ENCODE results near the gene NUDT5. TPM values are rescaled to one million over a fixed set of nuclear protein-coding genes. Genes with fewer than 3 reads are reported as not detected.
A peak's percentile ranks its signal among the peaks of the same experiment; 100 is the strongest.
"Not testable (repeated sequence)": the region's sequence is repeated elsewhere in the genome, so short reads cannot be mapped to it uniquely, and the experiment has no call there.

Gene NUDT5
- polyA plus RNA-seq, 4 donors: 35.9 to 59.5 (median 44.1) TPM

DNA sequence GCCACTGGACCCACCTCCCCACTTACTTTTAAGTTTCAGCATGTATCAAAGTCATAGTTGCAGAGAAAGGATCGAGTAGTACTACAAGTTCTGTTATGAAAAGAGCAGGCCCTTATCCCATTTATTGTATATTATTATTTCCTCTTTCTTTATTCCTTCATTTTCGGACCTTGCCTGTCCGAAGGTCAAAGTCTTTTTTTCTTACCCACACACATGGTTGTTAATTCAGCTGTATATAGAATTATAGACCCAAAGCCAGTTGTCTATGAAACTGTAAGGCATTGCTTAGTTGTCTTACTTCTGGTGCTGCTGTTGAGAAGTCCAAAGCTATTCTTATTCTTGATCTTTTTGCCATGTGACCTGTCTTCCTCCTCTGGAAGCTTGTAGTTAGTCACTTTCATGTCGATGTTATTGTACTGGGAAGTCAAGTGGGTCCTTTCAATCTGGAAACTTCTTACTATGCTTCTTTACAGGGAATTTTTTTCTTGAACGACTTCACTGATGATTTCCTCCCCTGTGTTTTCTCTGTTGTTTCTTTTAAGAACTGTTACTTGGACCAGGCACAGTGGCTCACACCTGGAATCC lies 8.3 kb downstream of the NUDT5 start:
- FAIRE-seq (no peak), DNase-seq (peak; percentile 4 to 61)
- no peaks in the 10 kb centered on the region for H3K9me3 ChIP-seq (ENCODE audit: control insufficient read depth in 2 of 2, insufficient read depth in 1 of 2, low read depth in 1 of 2, low read length in 1 of 2)
- no peaks in the 10 kb centered on the region for H3K27me3 ChIP-seq (ENCODE audit: control insufficient read depth in 3 of 3, insufficient read depth in 3 of 3, low read length in 3 of 3)
- WGBS, 3 donors: 39 to 64% (median 51%) methylated on average over 5 of the region's 5 CpGs
- peaks cover 0 to 16% (median 0%) of the 10 kb centered on the region in 3 donors for H3K36me3 ChIP-seq (ENCODE audit: control insufficient read depth in 3 of 3, insufficient read depth in 2 of 3, low read depth in 1 of 3, low read length in 3 of 3)
- H3K4me3 ChIP-seq (ENCODE audit: low read depth in 1 of 3, low read length in 3 of 3): no peak overlapping the region
- H3K27ac ChIP-seq (ENCODE audit: low read depth in 1 of 3, low read length in 2 of 3): peak overlapping the region in 2 of 3 donors; percentile 4 to 39
- H3K4me1 ChIP-seq (ENCODE audit: control insufficient read depth in 3 of 3, insufficient read depth in 2 of 3, low read depth in 1 of 3, low read length in 2 of 3): peaks cover 0 to 3% (median 0%) of the 10 kb centered on the region in 3 donors

GRCh38 chr10:12186323-12186722 lies 9.4 kb downstream of the NUDT5 start:
- FAIRE-seq (no peak), DNase-seq (no peak)
- Histone ChIP-seq H3K27ac (ENCODE audit: low read depth in 1 of 3, low read length in 2 of 3) (no peak overlapping the region), H3K9me3 (ENCODE audit: control insufficient read depth in 2 of 2, insufficient read depth in 1 of 2, low read depth in 1 of 2, low read length in 1 of 2) (no peaks in the 10 kb centered on the region), H3K4me3 (ENCODE audit: low read depth in 1 of 3, low read length in 3 of 3) (no peak overlapping the region), H3K27me3 (ENCODE audit: control insufficient read depth in 3 of 3, insufficient read depth in 3 of 3, low read length in 3 of 3) (no peaks in the 10 kb centered on the region), H3K4me1 (ENCODE audit: control insufficient read depth in 3 of 3, insufficient read depth in 2 of 3, low read depth in 1 of 3, low read length in 2 of 3) (peaks cover 0 to 3% (median 0%) of the 10 kb centered on the region in 3 donors), H3K36me3 (ENCODE audit: control insufficient read depth in 3 of 3, insufficient read depth in 2 of 3, low read depth in 1 of 3, low read length in 3 of 3) (peaks cover 0 to 21% (median 0%) of the 10 kb centered on the region in 3 donors)
- WGBS, 3 donors: 81 to 93% (median 82%) methylated on average over 8 of the region's 8 CpGs

DNA sequence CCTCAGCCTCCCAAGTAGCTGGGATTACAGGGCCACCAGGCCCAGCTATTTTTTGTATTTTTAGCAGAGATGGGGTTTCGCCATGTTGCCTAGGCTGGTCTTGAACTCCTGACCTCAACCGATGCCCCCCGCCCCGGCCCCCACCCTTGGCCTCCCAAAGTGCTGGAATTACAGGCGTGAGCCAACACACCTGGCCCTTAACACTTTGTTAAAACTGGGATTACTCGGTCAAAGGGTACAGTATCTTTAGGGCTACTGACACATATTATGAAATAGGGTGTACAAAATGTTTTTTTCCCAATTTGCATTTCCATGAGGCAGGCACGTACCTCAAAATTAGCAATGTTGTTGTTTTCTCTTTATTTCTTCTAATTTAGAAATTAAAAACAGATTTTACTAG lies 11.5 kb downstream of the NUDT5 start:
- 86 to 93% (median 90%) methylated on average over 7 of the region's 7 CpGs for WGBS, 3 donors
- peaks cover 0 to 23% (median 1%) of the 10 kb centered on the region in 3 donors for H3K36me3 ChIP-seq (ENCODE audit: control insufficient read depth in 3 of 3, insufficient read depth in 2 of 3, low read depth in 1 of 3, low read length in 3 of 3)
- H3K4me1 ChIP-seq (ENCODE audit: control insufficient read depth in 3 of 3, insufficient read depth in 2 of 3, low read depth in 1 of 3, low read length in 2 of 3): peaks cover 0 to 4% (median 3%) of the 10 kb centered on the region in 3 donors
- no peak overlapping the region for H3K4me3 ChIP-seq (ENCODE audit: low read depth in 1 of 3, low read length in 3 of 3)
- FAIRE-seq: no peak
- no peak for DNase-seq
- H3K27me3 ChIP-seq (ENCODE audit: control insufficient read depth in 3 of 3, insufficient read depth in 3 of 3, low read length in 3 of 3): no peaks in the 10 kb centered on the region
- H3K27ac ChIP-seq (ENCODE audit: low read depth in 1 of 3, low read length in 2 of 3): no peak overlapping the region
- no peaks in the 10 kb centered on the region for H3K9me3 ChIP-seq (ENCODE audit: control insufficient read depth in 2 of 2, insufficient read depth in 1 of 2, low read depth in 1 of 2, low read length in 1 of 2)

DNA sequence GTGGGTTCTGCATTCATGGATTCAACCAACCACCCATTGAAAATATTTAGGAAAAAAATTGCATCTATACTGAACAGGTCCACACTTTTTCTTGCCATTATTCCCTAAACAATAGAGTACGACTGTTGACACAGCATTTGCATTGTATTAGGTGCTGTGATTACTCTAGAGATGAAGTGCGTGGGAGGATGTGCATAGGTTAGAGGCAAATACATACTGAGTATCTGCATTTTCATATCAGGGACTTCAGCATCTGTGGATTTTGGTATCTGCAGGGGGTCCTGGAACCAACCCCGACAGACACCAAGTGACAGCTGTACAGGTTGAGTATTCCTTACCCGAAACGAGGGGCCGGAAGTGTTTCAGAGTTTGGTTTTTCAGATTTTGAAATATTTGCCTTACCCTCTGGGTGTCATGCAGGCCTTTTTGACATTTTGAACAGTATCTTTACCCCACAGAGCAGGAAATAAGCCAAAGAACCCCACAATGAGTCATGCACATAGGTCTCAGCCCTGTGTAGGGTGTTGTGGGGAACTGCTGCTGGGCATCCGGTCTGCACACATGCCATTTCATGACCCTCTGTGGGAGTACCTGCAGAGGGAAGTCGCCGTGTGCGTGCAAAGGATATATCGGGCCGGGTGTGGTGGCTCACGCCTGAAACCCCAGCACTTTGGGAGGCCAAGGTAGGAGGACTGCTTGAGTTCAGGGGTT lies 14.5 kb downstream of the NUDT5 start:
- Histone ChIP-seq H3K27ac (ENCODE audit: low read depth in 1 of 3, low read length in 2 of 3) (no peak overlapping the region), H3K36me3 (ENCODE audit: control insufficient read depth in 3 of 3, insufficient read depth in 2 of 3, low read depth in 1 of 3, low read length in 3 of 3) (peaks cover 6 to 26% (median 13%) of the 10 kb centered on the region in 3 donors), H3K27me3 (ENCODE audit: control insufficient read depth in 3 of 3, insufficient read depth in 3 of 3, low read length in 3 of 3) (no peaks in the 10 kb centered on the region), H3K9me3 (ENCODE audit: control insufficient read depth in 2 of 2, insufficient read depth in 1 of 2, low read depth in 1 of 2, low read length in 1 of 2) (no peaks in the 10 kb centered on the region), H3K4me3 (ENCODE audit: low read depth in 1 of 3, low read length in 3 of 3) (no peak overlapping the region), H3K4me1 (ENCODE audit: control insufficient read depth in 3 of 3, insufficient read depth in 2 of 3, low read depth in 1 of 3, low read length in 2 of 3) (peaks cover 0 to 4% (median 0%) of the 10 kb centered on the region in 3 donors)
- no peak for FAIRE-seq
- peak in 1 of 2 donors; percentile 69 for DNase-seq
- 79 to 89% (median 80%) methylated on average over 13 of the region's 13 CpGs for WGBS, 3 donors

DNA sequence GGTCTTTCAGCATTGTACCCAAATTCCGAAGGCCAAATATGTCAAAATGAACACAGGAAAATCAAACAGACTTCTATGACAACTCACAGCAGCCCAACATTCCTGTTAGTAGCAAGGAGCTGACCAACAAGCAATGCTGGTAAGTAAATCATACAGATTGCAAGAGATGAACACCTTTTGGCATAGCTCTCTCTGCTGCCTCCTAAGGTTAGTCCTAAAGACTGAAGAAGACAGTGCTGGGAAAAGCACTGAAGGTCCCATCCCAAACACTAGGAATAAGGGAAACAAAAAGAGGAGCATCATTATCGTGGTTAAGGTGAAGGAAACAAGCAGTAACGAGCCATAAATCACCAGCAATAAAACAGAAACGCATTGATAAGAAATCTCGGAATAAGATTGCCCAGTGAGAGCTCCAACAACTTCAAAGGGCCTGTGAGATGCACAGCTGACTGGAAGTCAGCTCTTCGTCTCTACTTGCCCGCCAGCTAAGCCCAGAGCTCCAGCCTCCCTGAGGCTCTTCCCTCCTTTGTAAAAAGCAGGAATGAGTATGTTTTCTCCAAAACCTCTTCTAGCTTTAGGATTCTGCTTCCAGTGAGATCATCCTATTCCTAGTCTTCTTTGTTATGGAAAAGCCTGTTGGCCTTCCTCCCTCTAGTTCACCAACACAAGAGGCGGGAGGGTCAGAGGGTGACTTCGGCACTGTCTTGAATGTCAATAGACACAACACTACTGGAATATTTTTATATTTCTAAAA lies 15.3 kb downstream of the NUDT5 start:
- H3K36me3 ChIP-seq (ENCODE audit: control insufficient read depth in 3 of 3, insufficient read depth in 2 of 3, low read depth in 1 of 3, low read length in 3 of 3): peaks cover 6 to 30% (median 13%) of the 10 kb centered on the region in 3 donors

GRCh38 chr10:12179606-12180170 lies 16.0 kb downstream of the NUDT5 start:
- H3K36me3 ChIP-seq (ENCODE audit: control insufficient read depth in 3 of 3, insufficient read depth in 2 of 3, low read depth in 1 of 3, low read length in 3 of 3): peaks cover 9 to 32% (median 13%) of the 10 kb centered on the region in 3 donors
- DNase-seq: no peak

More for the DNA sequence above, 15.3 kb downstream of the NUDT5 start:
- peak in 1 of 2 donors; percentile 49 for DNase-seq
- no peak overlapping the region for H3K27ac ChIP-seq (ENCODE audit: low read depth in 1 of 3, low read length in 2 of 3)
- no peaks in the 10 kb centered on the region for H3K9me3 ChIP-seq (ENCODE audit: control insufficient read depth in 2 of 2, insufficient read depth in 1 of 2, low read depth in 1 of 2, low read length in 1 of 2)
- peaks cover 0 to 4% (median 0%) of the 10 kb centered on the region in 3 donors for H3K4me1 ChIP-seq (ENCODE audit: control insufficient read depth in 3 of 3, insufficient read depth in 2 of 3, low read depth in 1 of 3, low read length in 2 of 3)
- no peak overlapping the region for H3K4me3 ChIP-seq (ENCODE audit: low read depth in 1 of 3, low read length in 3 of 3)
- no peak for FAIRE-seq
- no peaks in the 10 kb centered on the region for H3K27me3 ChIP-seq (ENCODE audit: control insufficient read depth in 3 of 3, insufficient read depth in 3 of 3, low read length in 3 of 3)
- 36 to 66% (median 60%) methylated on average over 9 of the region's 9 CpGs for WGBS, 3 donors

DNA sequence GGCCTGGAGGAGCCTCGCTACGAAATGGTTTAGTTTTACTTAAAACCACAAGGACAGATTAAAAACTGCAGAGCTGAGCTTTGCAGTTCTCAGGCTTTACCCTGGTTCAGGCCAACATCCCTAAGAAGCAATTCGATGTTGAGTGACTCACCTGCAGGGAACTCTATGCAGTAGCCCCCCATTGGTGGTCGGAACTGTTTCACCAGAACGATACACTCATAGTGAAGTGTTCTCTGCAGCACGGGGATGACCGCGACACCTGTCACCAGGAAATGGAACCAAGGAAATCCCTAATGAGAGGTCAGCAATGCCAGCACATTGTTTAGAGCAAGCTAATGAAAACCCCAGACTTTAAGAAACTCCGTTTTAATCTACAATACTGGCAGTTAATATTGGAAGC lies 18.0 kb downstream of the NUDT5 start:
- H3K27me3 ChIP-seq (ENCODE audit: control insufficient read depth in 3 of 3, insufficient read depth in 3 of 3, low read length in 3 of 3): no peaks in the 10 kb centered on the region
- peaks cover 12 to 50% (median 13%) of the 10 kb centered on the region in 3 donors for H3K36me3 ChIP-seq (ENCODE audit: control insufficient read depth in 3 of 3, insufficient read depth in 2 of 3, low read depth in 1 of 3, low read length in 3 of 3)
- WGBS, 3 donors: 91 to 97% (median 95%) methylated on average over 9 of the region's 9 CpGs
- H3K4me1 ChIP-seq (ENCODE audit: control insufficient read depth in 3 of 3, insufficient read depth in 2 of 3, low read depth in 1 of 3, low read length in 2 of 3): peaks cover 0 to 4% (median 0%) of the 10 kb centered on the region in 3 donors
- H3K27ac ChIP-seq (ENCODE audit: low read depth in 1 of 3, low read length in 2 of 3): no peak overlapping the region
- H3K4me3 ChIP-seq (ENCODE audit: low read depth in 1 of 3, low read length in 3 of 3): no peak overlapping the region
- FAIRE-seq (no peak), DNase-seq (no peak)
- H3K9me3 ChIP-seq (ENCODE audit: control insufficient read depth in 2 of 2, insufficient read depth in 1 of 2, low read depth in 1 of 2, low read length in 1 of 2): no peaks in the 10 kb centered on the region

More at GRCh38 chr10:12179606-12180170, 16.0 kb downstream of the NUDT5 start:
- 83 to 88% (median 87%) methylated on average over 4 of the region's 4 CpGs for WGBS, 3 donors
- peaks cover 0 to 4% (median 0%) of the 10 kb centered on the region in 3 donors for H3K4me1 ChIP-seq (ENCODE audit: control insufficient read depth in 3 of 3, insufficient read depth in 2 of 3, low read depth in 1 of 3, low read length in 2 of 3)
- H3K4me3 ChIP-seq (ENCODE audit: low read depth in 1 of 3, low read length in 3 of 3): no peak overlapping the region
- no peaks in the 10 kb centered on the region for H3K9me3 ChIP-seq (ENCODE audit: control insufficient read depth in 2 of 2, insufficient read depth in 1 of 2, low read depth in 1 of 2, low read length in 1 of 2)
- FAIRE-seq: no peak
- H3K27ac ChIP-seq (ENCODE audit: low read depth in 1 of 3, low read length in 2 of 3): no peak overlapping the region
- no peaks in the 10 kb centered on the region for H3K27me3 ChIP-seq (ENCODE audit: control insufficient read depth in 3 of 3, insufficient read depth in 3 of 3, low read length in 3 of 3)

DNA sequence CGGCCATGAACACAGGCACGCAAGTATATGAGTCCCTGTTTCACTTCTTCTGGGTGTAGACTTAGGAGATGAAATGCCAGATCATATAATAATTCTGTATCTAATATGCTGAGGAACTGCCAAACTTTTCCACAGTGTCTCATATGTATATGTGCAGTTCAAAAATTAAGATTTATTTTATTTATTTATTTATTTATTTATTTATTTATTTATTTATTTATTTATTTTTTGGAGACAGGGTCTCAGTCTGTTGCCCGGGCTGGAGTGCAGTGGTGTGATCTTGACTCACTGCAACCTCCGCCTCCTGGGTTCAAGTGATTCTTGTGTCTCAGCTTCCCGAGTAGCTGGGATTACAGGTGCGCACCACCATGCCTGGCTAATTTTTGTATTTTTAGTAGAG lies 24.2 kb downstream of the NUDT5 start:
- whole genome bisulfite sequencing, 3 donors: 89 to 97% (median 91%) methylated on average over 6 of the region's 6 CpGs
- not testable (repeated sequence) for H3K4me1 ChIP-seq (ENCODE audit: control insufficient read depth in 3 of 3, insufficient read depth in 2 of 3, low read depth in 1 of 3, low read length in 2 of 3); H3K4me3 ChIP-seq (ENCODE audit: low read depth in 1 of 3, low read length in 3 of 3); DNase-seq; H3K27ac ChIP-seq (ENCODE audit: low read depth in 1 of 3, low read length in 2 of 3); FAIRE-seq; H3K9me3 ChIP-seq (ENCODE audit: control insufficient read depth in 2 of 2, insufficient read depth in 1 of 2, low read depth in 1 of 2, low read length in 1 of 2); H3K27me3 ChIP-seq (ENCODE audit: control insufficient read depth in 3 of 3, insufficient read depth in 3 of 3, low read length in 3 of 3)
- H3K36me3 ChIP-seq (ENCODE audit: control insufficient read depth in 3 of 3, insufficient read depth in 2 of 3, low read depth in 1 of 3, low read length in 3 of 3): peaks cover 2 to 49% (median 17%) of the 10 kb centered on the region in 3 donors
